GM11168 (cell line): ENCODE data around the gene ADAMTS2.

Experiments used
- in situ Hi-C: fragments of 300-500 bp; cut with MboI; formaldehyde crosslinking; loops from one replicate; pipeline ENCODE4 v1.12.0; 2022; ENCODE audit warnings: low sequenced_read_pairs; ENCODE audit not compliant: unreplicated experiment

Gene ADAMTS2

GRCh38 chr5:179301376-179301775, 43.9 kb downstream of the ADAMTS2 start:
- in situ Hi-C loops = no loop called here

- in situ Hi-C loops = no loop called here
These were observed 44.6 kb downstream of the ADAMTS2 start for GRCh38 chr5:179300581-179301180.

- in situ Hi-C loops = no loop called here
These were observed 46.9 kb downstream of the ADAMTS2 start for GRCh38 chr5:179298181-179298993.

GRCh38 chr5:179297486-179298180, 47.6 kb downstream of the ADAMTS2 start:
- in situ Hi-C loops = no loop called here

- in situ Hi-C loops = no loop called here
These were observed 48.2 kb downstream of the ADAMTS2 start for GRCh38 chr5:179297026-179297425.

GRCh38 chr5:179296150-179296821, 49.0 kb downstream of the ADAMTS2 start:
- in situ Hi-C loops = no loop called here

- in situ Hi-C loops = no loop called here
These were observed 49.5 kb downstream of the ADAMTS2 start for GRCh38 chr5:179295778-179296149.

- in situ Hi-C loops = no loop called here
These were observed 50.1 kb downstream of the ADAMTS2 start for GRCh38 chr5:179294891-179295777.

- in situ Hi-C loops = no loop called here
These were observed 51.0 kb downstream of the ADAMTS2 start for GRCh38 chr5:179294131-179294780.

- in situ Hi-C loops = no loop called here
These were observed 52.3 kb downstream of the ADAMTS2 start for GRCh38 chr5:179292681-179293635.

- in situ Hi-C loops = no loop called here
These were observed 53.1 kb downstream of the ADAMTS2 start for GRCh38 chr5:179292202-179292601.

GRCh38 chr5:179290681-179291540, 54.4 kb downstream of the ADAMTS2 start:
- in situ Hi-C loops = no loop called here

- in situ Hi-C loops = no loop called here
These were observed 55.4 kb downstream of the ADAMTS2 start for GRCh38 chr5:179289756-179290385.

- in situ Hi-C loops = no loop called here
These were observed 56.5 kb downstream of the ADAMTS2 start for GRCh38 chr5:179288809-179289185.

- in situ Hi-C loops = no loop called here
These were observed 57.0 kb downstream of the ADAMTS2 start for GRCh38 chr5:179288101-179288808.

- in situ Hi-C loops = no loop called here
These were observed 57.6 kb downstream of the ADAMTS2 start for GRCh38 chr5:179287631-179288030.
